Hepatocyte (in vitro differentiated cells): ENCODE data around the gene CHST14.

ENCODE experiments used
- EZH2 ChIP-seq: fragments of 200-600 bp; sonication (generic); IDR thresholded peaks from 2 replicates; pipeline ENCODE4 v1.6.1; 2016; ENCODE audit warnings: antibody characterized with exemption, mild to moderate bottlenecking, borderline replicate concordance
- TF ChIP-seq, protein P1 (sequence below): fragments of 200-600 bp; sonication (generic); IDR thresholded peaks from 2 replicates; pipeline ENCODE4 v1.5.1; 2016; ENCODE audit warnings: antibody characterized with exemption, mild to moderate bottlenecking; ENCODE audit not compliant: poor library complexity

DNA sequence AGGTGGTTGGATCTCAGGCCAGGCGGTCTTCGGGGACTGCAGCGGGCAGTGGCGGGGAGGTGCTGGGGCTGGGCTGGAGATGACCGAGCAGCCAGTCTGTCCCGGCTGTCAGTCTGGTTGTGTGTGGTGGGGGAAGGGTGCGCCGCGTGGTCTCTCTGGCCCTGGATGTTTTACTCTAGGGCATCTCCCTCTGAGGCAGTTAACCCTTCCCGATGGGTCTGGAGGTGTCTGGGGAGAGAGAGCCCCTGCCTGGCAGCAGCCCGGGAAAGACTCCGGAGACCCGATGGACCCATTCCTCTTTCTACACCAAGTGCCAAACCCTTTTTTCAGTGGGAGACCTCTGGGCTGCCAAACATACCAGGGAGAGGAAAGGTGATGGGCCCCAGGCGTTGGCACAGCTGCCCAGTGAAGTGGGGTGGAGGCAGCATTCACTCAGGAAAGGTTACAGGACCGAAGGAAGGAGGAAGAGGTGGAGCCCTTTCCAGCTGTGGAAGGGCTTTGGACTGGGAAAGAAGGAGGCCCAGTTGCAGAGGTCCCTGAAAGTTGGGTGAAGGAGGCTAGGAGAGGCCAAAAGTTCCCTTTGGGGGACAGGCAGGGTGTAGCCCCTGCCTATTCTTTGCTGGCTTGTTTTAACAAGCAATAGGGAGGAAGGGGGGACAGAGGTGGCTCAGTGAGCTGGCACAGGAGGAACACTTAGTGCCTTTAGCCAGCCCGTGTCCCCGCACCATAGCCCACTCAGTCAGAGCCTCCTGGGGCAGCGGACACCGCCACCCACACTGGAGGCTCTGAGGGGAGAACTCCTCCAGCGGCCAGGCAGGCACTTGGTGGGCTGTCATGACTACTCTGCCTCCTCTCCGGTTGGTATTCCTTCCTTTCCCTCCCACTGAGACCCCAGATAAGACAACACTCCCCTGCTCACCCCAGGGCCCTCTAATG, 32.8 kb upstream of the CHST14 start:
- TF ChIP-seq, protein P1, sequence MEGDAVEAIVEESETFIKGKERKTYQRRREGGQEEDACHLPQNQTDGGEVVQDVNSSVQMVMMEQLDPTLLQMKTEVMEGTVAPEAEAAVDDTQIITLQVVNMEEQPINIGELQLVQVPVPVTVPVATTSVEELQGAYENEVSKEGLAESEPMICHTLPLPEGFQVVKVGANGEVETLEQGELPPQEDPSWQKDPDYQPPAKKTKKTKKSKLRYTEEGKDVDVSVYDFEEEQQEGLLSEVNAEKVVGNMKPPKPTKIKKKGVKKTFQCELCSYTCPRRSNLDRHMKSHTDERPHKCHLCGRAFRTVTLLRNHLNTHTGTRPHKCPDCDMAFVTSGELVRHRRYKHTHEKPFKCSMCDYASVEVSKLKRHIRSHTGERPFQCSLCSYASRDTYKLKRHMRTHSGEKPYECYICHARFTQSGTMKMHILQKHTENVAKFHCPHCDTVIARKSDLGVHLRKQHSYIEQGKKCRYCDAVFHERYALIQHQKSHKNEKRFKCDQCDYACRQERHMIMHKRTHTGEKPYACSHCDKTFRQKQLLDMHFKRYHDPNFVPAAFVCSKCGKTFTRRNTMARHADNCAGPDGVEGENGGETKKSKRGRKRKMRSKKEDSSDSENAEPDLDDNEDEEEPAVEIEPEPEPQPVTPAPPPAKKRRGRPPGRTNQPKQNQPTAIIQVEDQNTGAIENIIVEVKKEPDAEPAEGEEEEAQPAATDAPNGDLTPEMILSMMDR: no peak
- no peak for TF ChIP-seq EZH2
